Measurements from ENCODE around the gene ZSWIM7.

- TF ChIP-seq CTCF (IDR thresholded peaks at IDR 0.05; ENCODE audit: low read depth, low read length, poor library complexity, severe bottlenecking) (no peak), EZH2phosphoT487 (IDR thresholded peaks at IDR 0.05; ENCODE audit: borderline replicate concordance, low read length) (no peak)
Observed at GRCh38 chr17:15954222-15954621, 45.3 kb downstream of the ZSWIM7 start.

Data from DOHH2 (cell line).